DMS153 (cell line): ENCODE results near the gene ACTRT1.

Experiments used
- DNase-seq: peaks from one replicate; lab custom pipeline; 2025; lab: John Stamatoyannopoulos, UW

Gene ACTRT1

DNA sequence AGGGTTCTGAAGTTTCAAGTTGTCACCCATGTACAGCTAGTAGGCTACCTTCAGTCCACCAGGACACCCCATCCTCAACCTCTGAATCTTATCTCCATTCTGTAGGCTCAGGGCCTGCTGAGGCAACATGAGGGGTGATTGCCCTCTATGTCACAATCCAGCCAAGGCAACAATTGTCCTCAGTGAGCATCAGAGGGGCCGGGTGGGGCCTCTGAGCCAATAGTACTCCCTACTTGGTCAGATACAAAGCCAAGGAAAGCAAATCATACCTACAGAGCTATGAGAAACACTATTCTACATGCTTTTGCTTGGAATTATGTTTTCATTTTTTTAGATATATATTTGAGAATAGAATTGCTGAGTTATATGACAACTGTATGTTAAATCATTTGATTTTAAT is at the start of gene ACTRT1:
TSS of gene ACTRT1 (minus strand) at position 101 of the 400 bp plus-strand sequence. CDS start 197 bp downstream, outside the sequence.
- DNase-seq, result no peak

- no peak for DNase-seq
These were observed 26.3 kb upstream of the ACTRT1 start for GRCh38 chrX:128078545-128078944.

DNA sequence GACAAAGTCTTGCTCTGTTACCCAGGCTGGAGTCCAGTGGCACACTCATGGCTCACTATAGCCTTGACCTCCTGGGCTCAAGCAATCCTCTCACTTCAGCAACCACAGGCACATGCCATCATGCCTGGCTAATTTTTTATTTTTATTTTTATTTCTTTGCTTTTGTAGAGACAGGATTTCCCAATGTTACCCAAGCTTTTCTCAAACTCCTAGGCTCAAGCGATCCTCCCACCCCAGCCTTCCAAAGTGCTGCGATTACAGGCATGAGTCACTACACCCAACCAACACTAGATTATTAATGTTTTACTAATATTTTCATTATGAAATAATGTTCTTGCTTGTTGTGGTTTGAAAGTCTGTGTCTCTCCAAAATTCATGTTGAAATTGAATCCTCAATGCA is 5.2 kb upstream of the ACTRT1 start:
- no peak for DNase-seq

DNA sequence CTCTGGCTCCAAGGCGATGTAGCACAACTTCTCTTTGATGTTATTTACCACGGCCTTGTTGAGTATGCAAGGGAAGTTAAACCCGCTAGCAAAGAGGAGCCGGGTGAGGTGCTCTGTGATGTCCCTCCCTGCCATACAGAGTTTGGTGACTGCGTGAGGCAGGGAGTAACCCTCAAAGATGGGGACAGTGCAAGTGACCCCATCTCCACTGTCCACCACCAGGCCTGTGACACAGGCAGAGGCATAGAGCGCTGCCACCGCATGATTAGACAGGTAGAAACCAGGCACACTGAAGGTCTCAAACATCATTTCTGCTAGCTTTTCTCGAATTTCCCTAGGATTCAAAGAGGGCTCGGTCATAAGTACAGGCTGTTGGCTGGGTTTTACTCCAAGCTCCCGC is 677 bp downstream of the ACTRT1 start:
- no peak for DNase-seq

DNA sequence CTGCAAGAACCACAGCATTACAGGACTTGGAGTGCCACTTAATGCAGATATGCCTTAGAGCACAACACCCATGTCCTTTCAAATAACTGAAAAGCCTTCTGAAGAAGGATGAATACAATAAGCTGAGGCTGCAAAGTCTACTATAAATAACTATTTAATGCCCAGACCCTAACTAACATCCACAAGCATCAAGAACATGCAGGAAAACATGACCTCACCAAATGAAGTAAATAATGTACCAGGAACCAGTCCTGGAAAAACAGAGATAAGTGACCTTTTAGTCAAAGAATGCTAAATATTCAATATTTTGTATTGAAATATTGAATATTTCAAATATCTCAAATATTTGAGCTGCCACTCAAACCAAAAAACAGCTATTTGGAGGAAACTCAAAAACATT is 16.9 kb downstream of the ACTRT1 start:
- DNase-seq, result no peak

DNA sequence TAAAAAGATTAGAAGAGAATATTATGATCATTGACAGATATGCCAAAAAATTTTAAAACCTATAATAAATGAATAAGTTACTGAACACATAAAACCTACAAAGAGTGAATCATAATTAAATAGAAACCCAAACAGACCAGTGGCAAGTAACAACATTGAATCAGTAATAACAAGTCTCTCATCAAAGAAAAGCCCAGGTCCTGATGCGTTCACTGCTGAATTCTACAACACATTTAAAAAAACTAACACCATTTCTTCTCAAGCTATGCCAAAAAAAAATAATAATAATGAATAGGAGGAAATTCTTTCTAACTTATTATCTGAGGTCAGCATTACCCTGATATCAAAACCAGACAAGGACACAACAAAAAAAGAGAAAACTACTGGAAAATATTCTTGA is 30.6 kb downstream of the ACTRT1 start:
- DNase-seq, result no peak

DNA sequence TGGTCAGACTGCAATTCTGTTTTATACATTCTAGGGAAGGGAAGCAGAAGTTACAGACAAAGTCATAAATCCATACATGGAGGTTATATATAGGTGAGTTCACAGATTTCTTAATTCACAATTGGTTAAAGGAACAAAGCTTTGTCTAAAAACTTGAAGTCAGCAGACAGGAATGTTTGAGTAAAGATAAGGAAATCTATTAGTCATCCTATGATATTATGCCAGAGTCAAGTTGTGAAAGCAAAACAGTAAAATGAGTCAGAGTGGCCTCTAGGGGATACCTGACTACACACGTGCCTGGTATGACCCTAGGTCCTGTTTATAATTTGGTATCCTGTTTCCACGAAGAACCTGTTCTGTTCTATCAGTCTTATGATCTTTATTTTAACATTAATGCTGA is 31.5 kb downstream of the ACTRT1 start:
- peak; percentile 11 for DNase-seq

DNA sequence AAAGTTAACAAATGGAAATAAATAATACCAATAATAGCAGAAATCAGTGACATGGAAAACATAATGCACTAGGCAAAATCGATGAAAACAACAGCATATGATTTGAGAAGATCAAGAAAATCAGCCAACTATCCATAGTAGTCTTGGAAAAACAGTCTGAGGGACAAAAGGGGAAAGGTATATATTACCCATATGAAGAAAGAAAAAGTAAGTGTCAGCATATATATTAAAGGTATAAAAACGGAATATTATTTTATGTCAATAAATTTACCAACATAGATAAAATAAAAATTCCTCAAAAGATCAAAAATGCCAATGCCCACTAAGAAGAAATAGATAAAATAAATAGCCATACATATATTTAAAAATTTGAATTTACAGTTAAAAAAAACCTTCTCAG is 33.0 kb downstream of the ACTRT1 start:
- no peak for DNase-seq

GRCh38 chrX:128012015-128012414 is 40.2 kb downstream of the ACTRT1 start:
- DNase-seq, result no peak

- no peak for DNase-seq
These were observed 44.3 kb downstream of the ACTRT1 start for GRCh38 chrX:128007882-128008281.
